ENCODE measurements around the gene SMIM45.

- TF ChIP-seq, protein P1, sequence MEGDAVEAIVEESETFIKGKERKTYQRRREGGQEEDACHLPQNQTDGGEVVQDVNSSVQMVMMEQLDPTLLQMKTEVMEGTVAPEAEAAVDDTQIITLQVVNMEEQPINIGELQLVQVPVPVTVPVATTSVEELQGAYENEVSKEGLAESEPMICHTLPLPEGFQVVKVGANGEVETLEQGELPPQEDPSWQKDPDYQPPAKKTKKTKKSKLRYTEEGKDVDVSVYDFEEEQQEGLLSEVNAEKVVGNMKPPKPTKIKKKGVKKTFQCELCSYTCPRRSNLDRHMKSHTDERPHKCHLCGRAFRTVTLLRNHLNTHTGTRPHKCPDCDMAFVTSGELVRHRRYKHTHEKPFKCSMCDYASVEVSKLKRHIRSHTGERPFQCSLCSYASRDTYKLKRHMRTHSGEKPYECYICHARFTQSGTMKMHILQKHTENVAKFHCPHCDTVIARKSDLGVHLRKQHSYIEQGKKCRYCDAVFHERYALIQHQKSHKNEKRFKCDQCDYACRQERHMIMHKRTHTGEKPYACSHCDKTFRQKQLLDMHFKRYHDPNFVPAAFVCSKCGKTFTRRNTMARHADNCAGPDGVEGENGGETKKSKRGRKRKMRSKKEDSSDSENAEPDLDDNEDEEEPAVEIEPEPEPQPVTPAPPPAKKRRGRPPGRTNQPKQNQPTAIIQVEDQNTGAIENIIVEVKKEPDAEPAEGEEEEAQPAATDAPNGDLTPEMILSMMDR (IDR thresholded peaks at IDR 0.05; ENCODE audit: borderline replicate concordance, extremely low read depth, low read length, poor library complexity, severe bottlenecking) = no peak
- TF ChIP-seq EZH2 (IDR thresholded peaks at IDR 0.05; ENCODE audit: borderline replicate concordance, low read depth, low read length, severe bottlenecking) = no peak
Measured at GRCh38 chr22:41970601-41971000, 18.7 kb downstream of the SMIM45 start.

Data from DND-41 (cell line).